ENCODE data around the gene SCN1B.
"Not testable (repeated sequence)": the region's sequence is repeated elsewhere in the genome, so short reads cannot be mapped to it uniquely, and the experiment has no call there.

Gene SCN1B

GRCh38 chr19:35000647-35001501 lies 29.4 kb upstream of the SCN1B start:
- DNase-seq (ENCODE audit: low spot score): no peak

DNA sequence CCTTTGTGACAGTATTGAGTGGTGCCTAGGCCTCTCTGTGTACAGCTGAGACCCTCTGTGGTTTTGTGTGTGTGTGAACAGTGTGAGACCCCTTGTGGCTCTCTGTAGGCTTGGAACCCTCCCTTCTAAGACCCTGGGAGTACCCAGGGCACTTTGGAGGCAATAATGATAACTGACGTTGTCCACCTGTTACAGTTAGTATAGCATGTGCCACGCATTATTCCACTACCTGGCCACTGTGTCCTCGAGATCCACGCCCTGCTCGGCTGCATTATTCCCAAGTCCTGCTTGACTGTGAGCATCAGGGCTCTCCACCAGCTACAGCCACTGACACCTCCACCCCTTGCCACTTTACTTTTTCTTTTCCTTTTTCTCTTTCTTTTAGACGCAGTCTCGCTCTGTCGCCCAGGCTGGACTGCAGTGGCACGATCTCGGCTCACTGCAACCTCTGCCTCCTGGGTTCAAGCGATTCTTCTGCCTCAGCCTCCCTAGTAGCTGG lies 28.2 kb upstream of the SCN1B start:
- no peak for DNase-seq (ENCODE audit: low spot score)

GRCh38 chr19:35004517-35005255 lies 25.6 kb upstream of the SCN1B start:
- no peak for DNase-seq (ENCODE audit: low spot score)

DNA sequence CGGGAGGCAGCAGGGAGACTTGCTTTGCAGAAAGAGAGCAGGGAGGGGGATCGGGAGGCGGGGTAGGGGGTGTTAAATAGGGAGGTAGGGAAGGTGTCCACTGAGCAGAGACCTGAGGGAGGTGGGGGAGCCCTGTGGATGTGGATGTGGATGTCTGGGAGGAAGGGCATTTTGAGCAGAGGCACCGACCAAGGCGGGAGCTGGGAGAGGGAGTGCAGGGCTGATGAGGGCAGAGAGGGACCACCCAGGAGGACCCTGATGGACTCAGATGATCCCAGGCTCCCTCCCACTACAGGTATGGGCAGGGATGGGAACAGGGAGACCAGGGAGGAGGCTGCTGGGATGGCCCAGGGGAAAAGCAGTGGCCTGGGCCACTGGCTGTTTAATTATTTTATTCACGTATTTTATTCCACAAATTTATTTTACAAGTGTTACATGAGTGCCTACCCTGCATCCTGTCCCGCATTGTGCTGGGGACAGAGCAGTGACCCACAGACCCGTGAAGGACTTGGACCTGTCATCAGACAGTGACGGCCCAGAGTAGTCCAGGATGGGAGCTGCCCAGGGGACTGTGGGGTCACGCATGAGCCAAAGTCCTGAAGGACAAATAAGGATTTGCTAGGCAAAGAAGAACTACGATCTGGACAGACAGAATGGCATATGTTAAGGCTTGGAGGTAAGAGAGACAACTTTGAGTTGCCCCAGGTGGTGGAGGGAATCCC lies 24.9 kb upstream of the SCN1B start:
- no peak for DNase-seq (ENCODE audit: low spot score)

DNA sequence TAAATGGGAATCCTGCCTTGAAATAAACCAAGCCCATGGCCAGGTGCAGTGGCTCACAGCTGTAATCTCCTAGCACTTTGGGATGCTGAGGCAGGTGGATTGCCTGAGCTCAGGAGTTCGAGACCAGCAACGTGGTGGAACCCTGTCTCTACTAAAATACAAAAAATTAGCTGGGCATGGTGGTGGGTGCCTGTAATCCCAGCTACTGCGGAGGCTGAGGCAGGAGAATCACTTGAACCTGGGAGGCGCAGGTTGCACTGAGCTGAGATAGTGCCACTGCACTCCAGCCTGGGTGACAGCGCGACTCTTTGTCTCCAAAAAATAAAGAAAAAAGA lies 24.3 kb upstream of the SCN1B start:
- DNase-seq (ENCODE audit: low spot score): not testable (repeated sequence)

DNA sequence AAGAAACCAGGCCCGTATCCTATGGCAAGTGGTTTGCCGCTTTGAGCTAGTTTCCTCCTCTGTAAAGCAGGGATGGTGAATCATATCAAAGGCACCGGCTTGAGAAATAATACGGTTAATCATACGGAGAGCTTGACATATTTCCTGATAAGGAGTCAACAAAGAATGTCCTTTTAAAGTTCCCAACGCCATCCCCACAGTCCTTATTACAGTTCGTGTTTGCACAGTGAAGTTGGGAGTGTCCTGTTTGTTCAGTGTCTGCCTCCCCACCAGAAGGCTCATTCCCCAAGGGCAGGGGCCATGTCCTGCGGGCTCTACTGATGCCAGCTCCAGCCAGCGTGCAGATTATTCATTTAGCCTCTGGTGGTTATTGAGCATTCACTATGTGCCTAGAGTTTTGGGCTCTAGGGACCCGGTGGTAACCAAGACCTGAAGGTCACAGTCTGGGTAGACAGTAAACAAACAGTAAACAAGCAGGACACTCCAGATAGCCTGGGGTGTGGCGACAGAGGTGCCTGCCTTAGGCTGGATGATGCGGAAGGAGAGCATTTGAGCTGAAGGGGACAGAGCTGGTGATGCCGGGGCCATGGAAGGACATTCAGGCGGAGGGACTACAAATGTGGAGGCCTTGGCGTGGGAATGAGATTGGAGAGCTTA lies 23.8 kb upstream of the SCN1B start:
- DNase-seq (ENCODE audit: low spot score): no peak

GRCh38 chr19:35006999-35007365 lies 23.3 kb upstream of the SCN1B start:
- no peak for DNase-seq (ENCODE audit: low spot score)

GRCh38 chr19:35007427-35007826 lies 22.8 kb upstream of the SCN1B start:
- not testable (repeated sequence) for DNase-seq (ENCODE audit: low spot score)

- no peak for DNase-seq (ENCODE audit: low spot score)
Observed at GRCh38 chr19:35008891-35009341, 21.4 kb upstream of the SCN1B start.

DNA sequence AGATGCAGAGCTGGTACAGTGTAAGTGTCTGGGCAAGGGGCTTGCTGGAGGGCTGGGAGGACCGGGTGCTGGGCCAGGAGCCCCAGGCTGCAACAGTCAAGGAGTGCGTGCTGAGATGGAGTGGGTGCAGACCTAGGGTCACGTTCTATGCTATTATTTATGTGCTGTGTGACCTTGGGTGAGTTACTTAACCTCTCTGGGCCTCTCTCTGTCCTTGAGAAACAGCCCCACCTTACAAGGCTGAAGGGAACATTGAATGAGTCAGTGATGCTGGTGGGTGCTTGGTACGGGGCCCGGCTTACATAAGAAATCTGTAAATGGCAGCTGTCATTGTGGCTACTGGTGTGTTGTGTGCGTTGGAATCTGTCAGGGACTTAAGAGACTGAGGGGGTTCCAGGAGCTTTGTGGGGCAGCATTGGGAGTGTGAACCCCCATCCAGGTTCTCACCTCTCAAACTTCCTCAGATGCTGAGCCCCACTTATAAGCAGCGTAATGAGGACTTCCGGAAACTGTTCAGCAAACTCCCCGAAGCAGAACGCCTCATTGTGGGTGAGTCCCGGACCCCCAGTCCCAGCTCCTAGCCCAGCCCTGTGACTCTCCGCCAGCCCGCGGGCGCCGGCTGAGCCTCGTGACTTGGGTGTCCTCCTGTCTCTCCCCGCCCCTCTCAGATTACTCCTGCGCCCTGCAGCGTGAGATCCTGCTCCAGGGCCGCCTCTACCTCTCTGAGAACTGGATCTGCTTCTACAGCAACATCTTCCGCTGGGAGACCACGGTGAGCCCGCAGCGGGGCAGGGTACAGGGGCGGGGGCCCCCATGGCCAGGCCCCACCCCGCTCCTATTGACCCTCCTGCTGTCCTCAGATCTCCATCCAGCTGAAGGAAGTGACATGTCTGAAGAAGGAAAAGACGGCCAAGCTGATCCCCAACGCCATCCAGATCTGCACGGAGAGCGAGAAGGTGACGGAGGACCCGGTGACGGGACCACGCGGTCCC lies 20.6 kb upstream of the SCN1B start:
- no peak for DNase-seq (ENCODE audit: low spot score)

DNA sequence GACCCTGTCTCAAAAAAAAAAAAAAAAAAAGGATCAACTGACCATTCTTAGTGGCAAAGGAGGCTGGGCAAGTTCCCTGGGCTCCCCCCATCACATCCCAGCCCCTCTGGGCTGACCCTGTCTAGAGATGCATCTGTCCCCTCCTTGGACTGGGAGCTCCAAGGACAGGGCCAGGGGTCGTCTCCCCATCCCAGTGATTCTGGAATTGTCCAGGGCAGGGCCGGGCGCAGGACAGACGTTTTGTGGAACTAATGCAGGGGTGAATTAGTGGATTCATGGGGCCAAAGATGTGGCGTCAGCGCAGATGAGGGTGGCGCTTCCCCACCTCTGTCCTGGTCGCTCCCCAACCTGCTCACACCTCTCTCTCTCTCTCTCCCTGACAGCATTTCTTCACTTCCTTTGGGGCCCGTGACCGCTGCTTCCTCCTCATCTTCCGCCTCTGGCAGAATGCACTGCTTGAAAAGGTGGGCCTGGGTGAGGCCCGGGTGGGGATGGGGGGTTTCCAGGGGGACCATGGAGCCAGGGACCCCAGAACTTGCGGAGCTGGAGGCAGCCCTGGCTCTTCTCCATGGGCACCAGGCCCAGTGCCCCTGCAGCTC lies 19.1 kb upstream of the SCN1B start:
- DNase-seq (ENCODE audit: low spot score): no peak

DNA sequence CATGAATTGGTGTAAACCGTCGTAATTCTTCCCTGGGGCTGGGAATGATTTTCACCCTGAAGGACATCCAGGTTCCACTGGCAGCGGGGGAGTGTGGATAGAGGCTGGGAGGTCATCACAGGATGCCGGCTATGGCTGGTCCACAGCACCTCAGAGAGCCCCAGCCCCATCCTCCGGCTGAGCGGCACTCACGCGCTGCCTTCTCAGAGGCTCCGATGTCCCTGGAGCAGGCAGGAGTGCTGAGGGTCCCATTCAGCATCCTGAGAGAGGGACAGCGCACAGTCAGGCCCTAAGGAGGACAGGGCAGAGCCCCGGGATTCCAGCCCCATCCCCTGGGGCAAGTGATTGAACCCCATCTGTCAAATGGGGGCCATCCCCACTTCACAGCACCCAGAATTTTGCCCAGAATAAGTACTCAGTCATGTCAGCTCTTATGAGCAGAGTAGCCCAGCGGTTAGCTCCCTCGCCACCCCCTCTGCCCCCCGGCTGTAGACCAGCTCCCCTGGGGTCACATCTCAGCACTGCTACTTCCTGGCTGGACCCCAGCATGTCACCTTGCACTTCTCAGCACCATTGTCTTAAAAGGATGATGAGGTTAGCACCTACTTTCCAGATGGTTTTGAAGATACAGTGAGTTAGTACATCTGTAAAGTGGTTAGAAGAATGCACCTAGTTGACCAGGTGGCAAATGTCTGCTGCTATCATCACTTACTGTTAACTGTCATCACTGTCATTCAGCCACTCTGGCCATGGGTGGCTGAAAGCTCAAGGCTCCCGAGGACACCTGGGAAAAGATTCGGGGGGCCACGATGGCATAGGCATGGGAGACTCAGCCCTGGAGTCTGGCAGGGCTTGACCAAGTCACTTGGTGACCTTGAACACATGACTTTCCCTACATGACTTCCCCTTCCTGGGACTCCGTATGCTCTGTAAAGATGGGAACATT lies 18.3 kb upstream of the SCN1B start:
- no peak for DNase-seq (ENCODE audit: low spot score)

GRCh38 chr19:35013041-35013819 lies 17.0 kb upstream of the SCN1B start:
- peak; percentile 85 for DNase-seq (ENCODE audit: low spot score)

GRCh38 chr19:35013820-35014754 lies 16.2 kb upstream of the SCN1B start:
- DNase-seq (ENCODE audit: low spot score): no peak

- DNase-seq (ENCODE audit: low spot score): not testable (repeated sequence)
Observed at GRCh38 chr19:35014774-35015173, 15.5 kb upstream of the SCN1B start.

DNA sequence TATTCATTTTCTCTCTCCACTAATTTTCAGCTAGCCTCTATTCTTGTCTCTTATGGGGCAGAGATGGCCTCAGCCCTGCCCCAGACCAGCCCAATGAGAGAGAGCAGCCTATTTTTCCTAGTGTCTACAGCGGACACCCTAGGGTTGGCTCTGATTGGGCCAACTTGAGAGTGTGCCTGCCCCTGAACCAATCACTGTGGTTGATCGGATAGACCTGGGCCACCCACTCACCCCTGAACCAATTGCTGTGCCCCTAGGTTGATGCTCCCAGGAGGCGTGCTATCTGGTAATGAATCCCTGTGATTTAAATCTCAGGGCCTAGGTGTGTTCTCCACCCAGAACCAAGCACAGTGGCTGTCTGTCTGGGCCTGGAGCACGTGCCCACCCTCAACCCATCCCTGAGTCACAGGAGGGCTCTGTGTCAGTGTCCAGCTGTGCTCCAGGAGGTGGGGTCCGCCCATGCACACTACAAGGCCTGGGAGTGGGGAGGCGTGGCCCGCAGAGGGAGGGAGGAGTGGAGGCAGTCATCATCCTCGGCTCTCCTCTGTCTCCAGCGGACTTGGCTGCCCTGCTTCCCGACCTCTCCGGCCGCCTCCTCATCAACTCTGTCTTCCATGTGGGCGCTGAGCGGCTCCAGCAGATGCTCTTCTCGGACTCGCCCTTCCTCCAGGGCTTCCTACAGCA lies 14.9 kb upstream of the SCN1B start:
- DNase-seq (ENCODE audit: low spot score): no peak

GRCh38 chr19:35015954-35016351 lies 14.3 kb upstream of the SCN1B start:
- no peak for DNase-seq (ENCODE audit: low spot score)
